Endothelial cell of umbilical vein (primary cell): ENCODE results near the gene BLOC1S1. TPM values are rescaled to one million over a fixed set of nuclear protein-coding genes. Genes with fewer than 3 reads are reported as not detected.

Experiments
- BruUV-seq: library from RNA; stranded (reverse); fragments of 400-500 nt; replicated peaks from 2 replicates; lab custom pipeline; 2021; lab: Mats Ljungman, UMichigan
- CTCF ChIA-PET: fragments of 300-600, 350-600 bp; sonication (Branson Sonifier 250); formaldehyde crosslinking; loops from one replicate; lab custom pipeline; 2021; ENCODE audit warnings: antibody characterized with exemption, inconsistent platforms; lab: Charles Lee
- POLR2A ChIA-PET: fragments of 300-600, 350-600 bp; sonication (Branson Sonifier 250); formaldehyde crosslinking; loops from one replicate; lab custom pipeline; 2021; ENCODE audit warnings: antibody characterized with exemption, inconsistent platforms; lab: Charles Lee
- DNase-seq: peaks from one replicate; pipeline ENCODE4 v3.0.0-alpha.2; 2011; ENCODE audit warnings: low read depth, low spot score
- FAIRE-seq: peaks from 2 replicates; lab custom pipeline; 2011; peaks lifted over from hg19 to GRCh38; lab: Jason Lieb, UNC
- H2AFZ ChIP-seq: 2 replicates; pipeline ENCODE4 v1.6.0; 2012; ENCODE audit warnings: low read depth, low read length, control low read depth, inconsistent platforms
- H3K27ac ChIP-seq: 2 replicates; pipeline ENCODE4 v1.5.1; 2011; ENCODE audit warnings: low read depth, mild to moderate bottlenecking, control low read depth, low read length, moderate library complexity; ENCODE audit not compliant: insufficient read depth
- H3K27me3 ChIP-seq, 2 experiments: 2 replicates each; pipeline versions ENCODE4 v1.6.0 to v1.6.1; 2011; ENCODE audit warnings: low read length in 2 of 2, mixed read lengths in 1 of 2; ENCODE audit not compliant: control insufficient read depth in 2 of 2, insufficient read depth in 2 of 2
- H3K36me3 ChIP-seq, 2 experiments: 2 replicates in 1 of 2; 3 replicates in 1 of 2; pipeline ENCODE4 v1.5.1; 2011; ENCODE audit warnings: low read length in 2 of 2, mild to moderate bottlenecking in 1 of 2, moderate library complexity in 1 of 2; ENCODE audit not compliant: control insufficient read depth in 2 of 2, insufficient read depth in 2 of 2; ENCODE audit errors: extremely low read depth in 1 of 2
- H3K4me1 ChIP-seq: 3 replicates; pipeline ENCODE4 v1.5.1; 2011; ENCODE audit warnings: mild to moderate bottlenecking, low read length; ENCODE audit not compliant: control insufficient read depth, insufficient read depth; ENCODE audit errors: extremely low read depth
- H3K4me2 ChIP-seq: 2 replicates; pipeline ENCODE4 v1.6.1; 2011; ENCODE audit warnings: low read length, control low read depth, mixed read lengths; ENCODE audit not compliant: insufficient read depth
- H3K4me3 ChIP-seq, 3 experiments: fragments of 200-600 bp in 1 of 3; sonication (generic), shearing (Covaris generic) in 1 of 3; replicated peaks in 1 of 3; 2 replicates each; pipeline ENCODE4 v1.5.1; 2011 to 2016; ENCODE audit warnings: control low read depth in 3 of 3, low read length in 3 of 3, mild to moderate bottlenecking in 2 of 3, inconsistent platforms in 1 of 3, low read depth in 1 of 3, moderate library complexity in 1 of 3; ENCODE audit not compliant: insufficient read depth in 1 of 3
- H3K79me2 ChIP-seq: 2 replicates; pipeline ENCODE4 v1.6.0; 2012; ENCODE audit warnings: low read length, inconsistent platforms; ENCODE audit not compliant: control insufficient read depth, insufficient read depth
- H3K9ac ChIP-seq: replicated peaks from 2 replicates; pipeline ENCODE3; 2011; ENCODE audit warnings: low read length, control low read depth; ENCODE audit not compliant: insufficient read depth; ENCODE audit errors: extremely low read depth
- H3K9me1 ChIP-seq: replicated peaks from 3 replicates; pipeline ENCODE4 v1.6.0; 2011; ENCODE audit warnings: mild to moderate bottlenecking, low read length; ENCODE audit not compliant: control insufficient read depth, insufficient read depth; ENCODE audit errors: extremely low read depth
- H3K9me3 ChIP-seq: replicated peaks from 2 replicates; pipeline ENCODE4 v1.5.1; 2012; ENCODE audit warnings: low read length, inconsistent platforms; ENCODE audit not compliant: control insufficient read depth, insufficient read depth
- H4K20me1 ChIP-seq: replicated peaks from 2 replicates; pipeline ENCODE3; 2011; ENCODE audit warnings: mild to moderate bottlenecking, low read length; ENCODE audit not compliant: control insufficient read depth, insufficient read depth; ENCODE audit errors: extremely low read depth
- CTCF ChIP-seq, 2 donors: IDR thresholded peaks; 1 replicate in 1 of 2; 2 replicates in 1 of 2; pipeline ENCODE4 v1.5.1; 2011; ENCODE audit warnings: low read length in 2 of 2, mild to moderate bottlenecking in 2 of 2, moderate library complexity in 2 of 2, control low read depth in 1 of 2, inconsistent platforms in 1 of 2, low read depth in 1 of 2; ENCODE audit not compliant: insufficient read depth in 1 of 2; ENCODE audit errors: extremely low read depth in 1 of 2
- EZH2 ChIP-seq: IDR thresholded peaks from 2 replicates; pipeline ENCODE4 v1.6.1; 2012; ENCODE audit warnings: borderline replicate concordance, low read depth, mild to moderate bottlenecking, moderate library complexity, low read length, inconsistent platforms; ENCODE audit not compliant: severe bottlenecking
- FOS ChIP-seq: IDR thresholded peaks from 2 replicates; pipeline ENCODE4 v1.6.1; 2011; ENCODE audit warnings: mild to moderate bottlenecking, low read length, moderate library complexity, borderline replicate concordance; ENCODE audit not compliant: insufficient read depth
- GATA2 ChIP-seq: IDR thresholded peaks from 2 replicates; pipeline ENCODE4 v1.7.0; 2011; ENCODE audit warnings: low read depth, mild to moderate bottlenecking, moderate library complexity, mixed read lengths, low read length; ENCODE audit not compliant: insufficient read length, insufficient read depth
- JUN ChIP-seq: IDR thresholded peaks from 2 replicates; pipeline ENCODE4 v1.6.1; 2011; ENCODE audit warnings: borderline replicate concordance, low read depth; ENCODE audit not compliant: insufficient read length, insufficient read depth
- MAX ChIP-seq: IDR thresholded peaks from 2 replicates; pipeline ENCODE4 v1.6.1; 2011; ENCODE audit not compliant: insufficient read depth, insufficient read length
- MYC ChIP-seq: IDR thresholded peaks from one replicate; pipeline ENCODE4 v1.6.1; 2011; ENCODE audit warnings: mild to moderate bottlenecking, low read depth, low read length
- POLR2A ChIP-seq: IDR thresholded peaks from 2 replicates; pipeline ENCODE4 v1.6.1; 2012; ENCODE audit warnings: low read depth, mild to moderate bottlenecking, control low read depth, low read length
- POLR2AphosphoS5 ChIP-seq: IDR thresholded peaks from 2 replicates; pipeline ENCODE4 v1.6.1; 2012; ENCODE audit warnings: low read depth, mild to moderate bottlenecking, control low read depth, low read length, moderate library complexity; ENCODE audit not compliant: insufficient read depth
- dilution Hi-C: fragments of 300-500 bp; cut with MboI; formaldehyde crosslinking; loops from one replicate; pipeline ENCODE4 v1.15.0; 2019; ENCODE audit warnings: low sequenced_read_pairs; ENCODE audit not compliant: extremely low pct_ligation_motif_present
- intact Hi-C: fragments of 100-400 bp; cut with micrococcal nuclease; formaldehyde crosslinking; loops from one replicate; pipeline ENCODE4 v1.10.0; 2022
- polyA plus RNA-seq, 4 experiments: library from polyadenylated mRNA; depleted of rRNA in 3 of 4; stranded (reverse) in 3 of 4; unstranded in 1 of 4; fragments of >200 nt; gene quantifications; 2 replicates each; pipeline versions ENCODE4 v1.2.1 to v1.2.3, GENCODE V29; 2011 to 2012; ENCODE audit warnings: missing spikeins in 1 of 4
- total RNA-seq: library from RNA; stranded (reverse); gene quantifications from 2 replicates; pipeline ENCODE4 v1.2.3, GENCODE V29; 2021

The BLOC1S1 gene
- total and polyA plus RNA-seq, 2 donors (not counting 3 experiments of a cell fraction or from before 2014, with no cell fraction given) = 84.1 to 192 TPM

GRCh38 chr12:55743406-55744339 lies 27.8 kb downstream of the BLOC1S1 start:
- intact Hi-C loops (no loop called here), dilution Hi-C loops (no loop called here)
- peak overlapping the region; percentile 2 to 75 (median 24) for H3K4me3 ChIP-seq
- FAIRE-seq = peak; percentile 82
- no peaks in the 10 kb centered on the region for H3K9me3 ChIP-seq
- no peaks in the 10 kb centered on the region for H4K20me1 ChIP-seq
- no peaks in the 10 kb centered on the region for H3K27me3 ChIP-seq
- H3K9ac ChIP-seq = no peak overlapping the region
- no peaks in the 10 kb centered on the region for H3K79me2 ChIP-seq
- H3K4me2 ChIP-seq = peak overlapping the region; percentile 21
- peaks cover 9% of the 10 kb centered on the region for H3K4me1 ChIP-seq
- TSS peak; percentile 19 for BruUV-seq
- H3K27ac ChIP-seq = no peak overlapping the region
- peak; percentile 64 for DNase-seq
- peak overlapping the region; percentile 33 for H2AFZ ChIP-seq
- POLR2A ChIA-PET = no interaction called here
- CTCF ChIA-PET = interaction anchor here (1.0 to 2.9 kb wide), 13 partner anchors 8 to 446 kb away, joined by 3 to 12 read pairs (median 4); partner anchors contain the start of genes ORMDL2, SARNP and SMARCC2
- H3K9me1 ChIP-seq = no peaks in the 10 kb centered on the region
- no peak for TF ChIP-seq MYC
- TF ChIP-seq GATA2 = no peak
- TF ChIP-seq CTCF (IDR thresholded peaks at IDR 0.05; ENCODE audit: extremely low read depth in 1 of 2, insufficient read depth in 1 of 2, low read depth in 1 of 2, low read length in 2 of 2) = no peak
- no peak for TF ChIP-seq MAX
- no peak for TF ChIP-seq POLR2AphosphoS5
- TF ChIP-seq FOS = no peak
- TF ChIP-seq JUN = no peak
- TF ChIP-seq EZH2 = no peak
- no peak for TF ChIP-seq POLR2A
- H3K36me3 ChIP-seq = no peaks in the 10 kb centered on the region
